Hepatocyte (in vitro differentiated cells): ENCODE data around the gene CTNNA3. TPM values are rescaled to one million over a fixed set of nuclear protein-coding genes. Genes with fewer than 3 reads are reported as not detected.
"Not testable (repeated sequence)": the region's sequence is repeated elsewhere in the genome, so short reads cannot be mapped to it uniquely, and the experiment has no call there.

ENCODE experiments used
- DNase-seq: peaks from one replicate; pipeline ENCODE4 v3.0.0-alpha.2; 2016; ENCODE audit warnings: low spot score
- H2AFZ ChIP-seq: fragments of 200-600 bp; sonication (generic); 2 replicates; pipeline ENCODE4 v1.6.0; 2016; ENCODE audit warnings: antibody characterized with exemption, mild to moderate bottlenecking
- H3K27ac ChIP-seq: fragments of 200-600 bp; sonication (generic); 2 replicates; pipeline ENCODE4 v1.5.1; 2016; ENCODE audit warnings: mild to moderate bottlenecking
- H3K27me3 ChIP-seq: fragments of 200-600 bp; sonication (generic); 2 replicates; pipeline ENCODE4 v1.6.1; 2016
- H3K36me3 ChIP-seq: fragments of 200-600 bp; sonication (generic); replicated peaks from 2 replicates; pipeline ENCODE4 v1.5.1; 2016; ENCODE audit warnings: low read depth; ENCODE audit not compliant: insufficient read depth
- H3K4me1 ChIP-seq: fragments of 200-600 bp; sonication (generic); 2 replicates; pipeline ENCODE4 v1.5.1; 2016; ENCODE audit warnings: mild to moderate bottlenecking, moderate library complexity; ENCODE audit not compliant: insufficient read depth
- H3K4me2 ChIP-seq: fragments of 200-600 bp; sonication (generic); 2 replicates; pipeline ENCODE4 v1.6.0; 2016
- H3K4me3 ChIP-seq: fragments of 200-600 bp; sonication (generic); 2 replicates; pipeline ENCODE4 v1.5.1; 2016; ENCODE audit warnings: mild to moderate bottlenecking
- H3K79me2 ChIP-seq: fragments of 200-600 bp; sonication (generic); 2 replicates; pipeline ENCODE4 v1.6.0; 2017; ENCODE audit warnings: mild to moderate bottlenecking
- H3K9me2 ChIP-seq: fragments of 200-600 bp; sonication (generic); replicated peaks from 2 replicates; pipeline ENCODE4 v1.6.0; 2017; ENCODE audit warnings: mild to moderate bottlenecking; ENCODE audit not compliant: insufficient read depth
- H3K9me3 ChIP-seq: fragments of 200-600 bp; sonication (generic); 2 replicates; pipeline ENCODE4 v1.5.1; 2016; ENCODE audit warnings: low read depth, mild to moderate bottlenecking
- H4K20me1 ChIP-seq: fragments of 200-600 bp; sonication (generic); 2 replicates; pipeline ENCODE4 v1.6.0; 2016; ENCODE audit warnings: mild to moderate bottlenecking; ENCODE audit not compliant: insufficient read depth, poor library complexity, severe bottlenecking
- EZH2 ChIP-seq: fragments of 200-600 bp; sonication (generic); IDR thresholded peaks from 2 replicates; pipeline ENCODE4 v1.6.1; 2016; ENCODE audit warnings: antibody characterized with exemption, mild to moderate bottlenecking, borderline replicate concordance
- EZH2phosphoT487 ChIP-seq: fragments of 200-600 bp; sonication (generic); IDR thresholded peaks from one replicate; pipeline ENCODE4 v1.6.1; 2018; ENCODE audit warnings: antibody characterized with exemption, mild to moderate bottlenecking, low read depth, moderate library complexity; ENCODE audit not compliant: unreplicated experiment, severe bottlenecking
- WGBS: methylation state at CpG from one replicate; pipeline ENCODE4 v1.1.6; 2016; ENCODE audit warnings: low lambda C conversion rate; ENCODE audit errors: missing lambda C conversion rate; 5-methylcytosine and 5-hydroxymethylcytosine counted together
- polyA plus RNA-seq: library from polyadenylated mRNA; unstranded; fragments of >200 nt; fragmentation: Nextera tagmentation; extraction: Ambion mirVana; gene quantifications from 2 replicates; pipeline ENCODE4 v1.2.1, GENCODE V29; 2016
- total RNA-seq: library from RNA; depleted of rRNA; stranded (reverse); fragments of >200 nt; gene quantifications from 2 replicates; pipeline ENCODE4 v1.2.3, GENCODE V29; 2014
- TF ChIP-seq, protein P1 (sequence below): fragments of 200-600 bp; sonication (generic); IDR thresholded peaks from 2 replicates; pipeline ENCODE4 v1.5.1; 2016; ENCODE audit warnings: antibody characterized with exemption, mild to moderate bottlenecking; ENCODE audit not compliant: poor library complexity

The CTNNA3 gene
- total and polyA plus RNA-seq, 2 experiments from 2014 or later, result 12.9 to 25.9 TPM

DNA sequence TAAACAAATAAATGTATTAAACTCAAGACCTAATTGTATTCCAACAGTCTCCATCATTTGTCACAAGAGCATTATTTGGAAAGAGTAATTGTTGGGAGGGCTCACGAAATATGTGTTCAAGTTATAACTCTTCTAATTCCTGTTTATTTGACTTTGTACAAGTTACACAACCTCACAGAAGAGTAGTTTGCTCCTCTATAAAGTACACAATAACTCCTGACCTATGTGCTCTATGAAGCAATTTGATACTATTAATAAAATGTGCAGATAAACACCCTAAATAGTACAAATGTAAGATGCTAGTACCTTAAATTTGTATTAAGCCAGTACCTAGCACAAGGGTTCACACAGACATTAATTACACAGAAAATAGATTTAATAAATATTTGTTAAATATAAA, 484.3 kb downstream of the CTNNA3 start:
- Histone ChIP-seq H3K79me2 (no peaks in the 10 kb centered on the region), H3K4me2 (no peak overlapping the region), H3K36me3 (no peaks in the 10 kb centered on the region), H3K4me3 (no peak overlapping the region), H3K9me3 (no peaks in the 10 kb centered on the region), H3K27me3 (no peaks in the 10 kb centered on the region), H2AFZ (no peak overlapping the region), H3K9me2 (no peaks in the 10 kb centered on the region), H4K20me1 (no peaks in the 10 kb centered on the region), H3K4me1 (no peaks in the 10 kb centered on the region), H3K27ac (no peak overlapping the region)
- no peak for DNase-seq
- 78% methylated on average over 1 of the region's 1 CpG for WGBS
- TF ChIP-seq, protein P1, sequence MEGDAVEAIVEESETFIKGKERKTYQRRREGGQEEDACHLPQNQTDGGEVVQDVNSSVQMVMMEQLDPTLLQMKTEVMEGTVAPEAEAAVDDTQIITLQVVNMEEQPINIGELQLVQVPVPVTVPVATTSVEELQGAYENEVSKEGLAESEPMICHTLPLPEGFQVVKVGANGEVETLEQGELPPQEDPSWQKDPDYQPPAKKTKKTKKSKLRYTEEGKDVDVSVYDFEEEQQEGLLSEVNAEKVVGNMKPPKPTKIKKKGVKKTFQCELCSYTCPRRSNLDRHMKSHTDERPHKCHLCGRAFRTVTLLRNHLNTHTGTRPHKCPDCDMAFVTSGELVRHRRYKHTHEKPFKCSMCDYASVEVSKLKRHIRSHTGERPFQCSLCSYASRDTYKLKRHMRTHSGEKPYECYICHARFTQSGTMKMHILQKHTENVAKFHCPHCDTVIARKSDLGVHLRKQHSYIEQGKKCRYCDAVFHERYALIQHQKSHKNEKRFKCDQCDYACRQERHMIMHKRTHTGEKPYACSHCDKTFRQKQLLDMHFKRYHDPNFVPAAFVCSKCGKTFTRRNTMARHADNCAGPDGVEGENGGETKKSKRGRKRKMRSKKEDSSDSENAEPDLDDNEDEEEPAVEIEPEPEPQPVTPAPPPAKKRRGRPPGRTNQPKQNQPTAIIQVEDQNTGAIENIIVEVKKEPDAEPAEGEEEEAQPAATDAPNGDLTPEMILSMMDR, result no peak
- TF ChIP-seq EZH2 (no peak), EZH2phosphoT487 (no peak)

DNA sequence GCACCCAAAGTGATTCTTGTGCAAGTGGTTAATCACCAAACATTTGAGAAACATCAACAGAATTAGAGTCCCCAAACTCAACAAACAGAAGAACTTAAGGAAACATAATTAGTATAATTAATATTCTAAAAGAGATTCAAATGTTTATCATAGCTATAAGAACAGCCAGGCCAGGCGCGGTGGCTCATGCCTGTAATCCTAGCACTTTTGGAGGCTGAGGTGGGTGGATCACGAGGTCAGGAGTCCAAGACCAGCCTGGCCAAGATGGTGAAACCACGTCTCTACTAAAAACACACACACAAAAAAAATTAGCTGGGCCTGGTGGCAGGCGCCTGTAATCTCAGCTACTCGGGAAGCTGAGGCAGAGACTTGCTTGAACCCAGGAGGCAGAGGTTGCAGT, 488.1 kb downstream of the CTNNA3 start:
- H3K27me3 ChIP-seq, H4K20me1 ChIP-seq, H3K27ac ChIP-seq, H3K4me1 ChIP-seq, H3K4me2 ChIP-seq, H3K36me3 ChIP-seq, H3K79me2 ChIP-seq, H3K9me3 ChIP-seq, DNase-seq, H3K9me2 ChIP-seq, H2AFZ ChIP-seq, H3K4me3 ChIP-seq: not testable (repeated sequence)
- WGBS, result 94% methylated on average over 6 of the region's 6 CpGs

DNA sequence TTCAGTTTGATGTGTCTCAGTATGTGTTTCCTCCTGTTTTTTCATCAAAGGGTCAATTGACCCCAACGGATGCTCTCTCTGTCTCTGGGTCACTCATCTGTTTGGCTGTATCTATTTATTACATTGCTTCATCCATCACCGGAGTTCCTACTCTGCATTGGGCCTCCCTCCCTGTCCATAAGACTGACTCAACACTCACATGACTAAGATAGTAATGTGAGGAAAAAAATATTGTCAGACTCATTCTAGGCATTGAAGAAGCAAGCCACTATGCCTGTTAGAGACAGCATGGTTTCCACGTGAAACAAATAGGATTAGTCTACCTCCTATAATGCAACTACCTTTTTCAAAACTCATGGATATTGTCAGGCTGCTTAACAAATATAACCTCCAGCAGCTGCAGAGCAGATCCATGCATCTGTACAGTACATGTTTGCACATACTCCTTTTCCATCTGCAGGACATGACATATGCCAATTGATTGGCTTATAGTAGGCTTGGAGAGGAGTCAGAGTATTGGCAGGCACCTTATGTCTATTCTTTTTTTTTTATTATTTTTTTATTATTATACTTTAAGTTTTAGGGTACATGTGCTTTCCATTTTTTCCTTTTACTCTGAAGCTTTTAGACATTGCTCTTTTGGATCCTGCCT, 495.0 kb downstream of the CTNNA3 start:
- no peak overlapping the region for H2AFZ ChIP-seq
- no peaks in the 10 kb centered on the region for H3K4me1 ChIP-seq
- H3K27me3 ChIP-seq, result no peaks in the 10 kb centered on the region
- no peaks in the 10 kb centered on the region for H3K79me2 ChIP-seq
- H3K36me3 ChIP-seq, result no peaks in the 10 kb centered on the region
- no peak overlapping the region for H3K27ac ChIP-seq
- no peak overlapping the region for H3K4me2 ChIP-seq
- no peak overlapping the region for H3K4me3 ChIP-seq
- TF ChIP-seq EZH2phosphoT487 (no peak), EZH2 (no peak)
- TF ChIP-seq, protein P1, result no peak
- 89% methylated on average over 3 of the region's 3 CpGs for WGBS
- no peaks in the 10 kb centered on the region for H3K9me2 ChIP-seq
- H3K9me3 ChIP-seq, result no peaks in the 10 kb centered on the region
- no peaks in the 10 kb centered on the region for H4K20me1 ChIP-seq
- no peak for DNase-seq

DNA sequence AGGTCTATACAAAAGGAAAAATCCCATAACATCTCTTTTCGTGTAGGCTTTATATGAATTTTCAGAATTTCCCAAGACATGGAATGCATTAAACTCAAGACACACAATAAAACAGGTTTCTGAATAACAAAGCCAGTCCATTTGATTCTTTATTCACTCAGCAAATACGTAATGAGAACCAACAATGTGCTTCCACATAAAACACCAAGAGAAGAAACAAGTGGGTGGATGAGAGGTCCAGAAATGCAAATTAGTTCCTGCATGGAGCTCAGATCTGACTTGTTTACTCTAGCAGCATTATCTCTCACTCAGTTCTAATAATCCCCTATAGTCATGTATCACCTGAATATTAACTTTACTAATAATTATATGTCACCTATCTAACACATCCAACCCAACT, 520.6 kb downstream of the CTNNA3 start:
- Histone ChIP-seq H3K4me2 (no peak overlapping the region), H3K27ac (no peak overlapping the region), H3K4me3 (no peak overlapping the region), H2AFZ (no peak overlapping the region), H3K27me3 (no peaks in the 10 kb centered on the region), H3K36me3 (no peaks in the 10 kb centered on the region), H3K9me3 (peaks cover 3% of the 10 kb centered on the region), H3K4me1 (no peaks in the 10 kb centered on the region), H3K79me2 (no peaks in the 10 kb centered on the region), H4K20me1 (no peaks in the 10 kb centered on the region), H3K9me2 (no peaks in the 10 kb centered on the region)
- TF ChIP-seq EZH2phosphoT487, result no peak
- TF ChIP-seq EZH2, result no peak
- TF ChIP-seq, protein P1, result no peak
- 93% methylated on average over 2 of the region's 2 CpGs for WGBS
- no peak for DNase-seq
